Fibroblast of skin of back (primary cell): ENCODE data around the gene SAPCD1.

ENCODE experiments used
- DNase-seq: peaks from one replicate; pipeline ENCODE4 v3.0.0-alpha.2; 2013

Gene SAPCD1

DNA sequence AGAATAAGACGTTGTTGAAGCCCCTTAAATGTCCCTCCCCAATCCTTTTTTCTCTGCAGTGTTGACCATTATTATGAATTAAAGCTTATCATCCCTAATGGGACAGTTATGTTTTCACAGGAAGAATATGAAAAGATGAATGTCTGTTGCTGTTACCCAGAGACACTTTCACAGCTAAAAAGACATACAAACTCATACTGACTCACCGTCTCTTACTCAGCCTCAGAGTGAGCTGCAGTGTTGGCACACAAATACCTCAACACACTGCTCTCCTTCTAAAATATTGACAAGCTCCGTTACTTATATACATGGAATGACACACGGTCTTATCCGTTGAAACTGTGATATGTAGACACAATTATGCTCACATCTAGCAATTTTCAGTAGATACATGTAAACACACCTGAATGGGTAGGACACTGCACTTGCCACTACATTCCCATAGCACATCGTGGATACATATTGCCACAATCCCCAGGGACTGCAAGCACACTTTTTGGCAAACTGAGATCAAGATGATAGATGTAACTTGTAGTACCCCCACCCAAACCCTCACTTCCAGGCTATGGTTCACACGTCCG lies 9.6 kb upstream of the SAPCD1 start:
- peak; percentile 84 for DNase-seq

DNA sequence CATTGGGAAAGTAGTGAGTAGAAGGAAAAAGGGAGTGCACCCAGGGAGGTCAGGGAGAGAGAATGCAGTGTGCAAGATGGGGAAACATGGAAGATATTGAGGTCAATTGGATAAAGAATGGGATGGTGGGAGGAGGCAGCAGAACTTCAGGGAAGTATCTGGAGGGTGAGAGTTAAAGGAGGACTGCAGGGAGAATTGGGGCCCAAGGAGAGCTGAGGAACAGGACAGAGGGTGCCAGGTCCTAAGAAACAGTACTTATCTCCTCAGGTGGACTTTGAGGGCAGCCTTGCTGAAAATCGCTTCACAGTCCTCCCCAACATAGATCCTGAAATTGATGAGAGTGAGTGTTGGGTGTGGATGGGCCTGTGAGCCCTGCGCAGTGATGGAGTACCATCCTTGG lies 4.2 kb upstream of the SAPCD1 start:
- no peak for DNase-seq

- no peak for DNase-seq
Observed at GRCh38 chr6:31760790-31761189, 1.7 kb upstream of the SAPCD1 start.

DNA sequence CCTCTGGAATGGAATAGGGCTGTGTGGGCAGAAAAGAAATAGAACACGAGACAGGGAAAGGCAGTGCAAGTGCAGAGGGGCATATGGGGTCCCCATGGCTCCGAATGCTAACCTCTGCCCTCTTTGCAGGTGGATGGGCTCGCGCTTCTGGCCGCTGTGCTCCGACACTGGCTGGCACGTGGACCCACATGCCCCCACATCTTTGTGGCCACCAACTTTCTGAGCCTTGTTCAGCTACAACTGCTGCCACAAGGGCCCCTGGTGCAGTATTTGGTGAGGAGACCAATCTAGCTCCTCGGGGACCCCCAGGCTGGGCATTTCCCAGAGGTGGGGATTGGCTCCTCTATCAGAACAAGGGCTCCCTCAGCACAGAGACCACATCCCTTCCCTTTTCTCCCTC lies 1.1 kb upstream of the SAPCD1 start:
- no peak for DNase-seq

DNA sequence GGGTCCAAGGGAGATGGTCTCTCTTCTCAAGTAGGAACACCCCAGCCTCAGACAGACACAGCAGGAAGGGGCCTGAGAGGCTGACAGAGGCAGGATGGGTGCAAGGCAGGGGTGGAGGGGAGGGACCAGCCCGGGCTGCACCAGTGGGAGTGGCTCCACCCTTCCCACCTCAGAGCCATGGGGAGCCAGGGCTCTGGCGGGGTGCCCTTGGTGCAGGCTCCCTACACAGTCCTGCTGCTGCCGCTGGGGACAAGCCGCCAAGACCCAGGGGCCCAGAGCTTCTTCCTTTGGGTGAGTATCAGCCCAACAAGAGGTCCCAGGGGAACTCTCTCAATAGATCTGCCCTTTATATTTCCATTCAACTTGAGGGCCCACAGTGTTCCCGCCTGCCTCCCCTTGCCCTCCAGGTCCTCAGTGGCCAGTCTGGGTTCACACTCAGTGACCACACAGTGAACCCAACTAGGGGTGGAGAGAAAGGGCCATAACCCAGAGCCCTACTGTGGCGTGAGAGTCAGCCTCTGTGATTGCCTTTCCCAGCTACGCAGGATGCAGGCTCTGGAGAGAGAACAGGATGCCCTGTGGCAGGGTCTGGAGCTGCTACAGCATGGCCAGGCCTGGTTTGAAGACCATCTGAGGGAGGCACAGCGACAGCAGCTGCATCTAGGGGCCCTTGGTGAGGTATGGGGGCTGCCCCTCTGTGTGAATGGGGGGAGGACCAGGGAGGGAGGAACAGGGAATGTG lies 592 bp downstream of the SAPCD1 start:
- DNase-seq: no peak

GRCh38 chr6:31763619-31763940 lies 1.1 kb downstream of the SAPCD1 start:
- peak; percentile 85 for DNase-seq

DNA sequence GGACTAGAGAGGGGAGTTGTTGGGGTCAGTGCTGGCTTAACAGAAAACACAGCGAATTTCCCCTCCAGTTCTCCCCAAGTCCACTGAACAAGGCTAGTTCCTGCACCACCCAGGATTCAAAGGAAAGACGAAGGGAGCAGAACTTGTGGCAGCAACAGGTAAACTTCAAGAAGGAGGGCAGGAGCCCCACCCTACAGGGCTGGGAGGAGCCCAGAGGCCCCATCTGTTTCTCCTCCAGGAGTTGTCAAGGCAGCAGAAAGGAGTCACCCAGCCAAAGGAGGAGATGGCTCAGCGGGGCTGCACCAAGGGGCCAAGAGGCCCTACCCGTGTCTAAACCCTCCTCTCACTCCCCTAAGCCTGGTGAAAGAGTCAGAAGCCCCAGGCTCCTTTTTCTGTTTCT lies 1.7 kb downstream of the SAPCD1 start:
- DNase-seq: no peak

- DNase-seq: no peak
Observed at GRCh38 chr6:31765559-31765909, 3.1 kb downstream of the SAPCD1 start.

DNA sequence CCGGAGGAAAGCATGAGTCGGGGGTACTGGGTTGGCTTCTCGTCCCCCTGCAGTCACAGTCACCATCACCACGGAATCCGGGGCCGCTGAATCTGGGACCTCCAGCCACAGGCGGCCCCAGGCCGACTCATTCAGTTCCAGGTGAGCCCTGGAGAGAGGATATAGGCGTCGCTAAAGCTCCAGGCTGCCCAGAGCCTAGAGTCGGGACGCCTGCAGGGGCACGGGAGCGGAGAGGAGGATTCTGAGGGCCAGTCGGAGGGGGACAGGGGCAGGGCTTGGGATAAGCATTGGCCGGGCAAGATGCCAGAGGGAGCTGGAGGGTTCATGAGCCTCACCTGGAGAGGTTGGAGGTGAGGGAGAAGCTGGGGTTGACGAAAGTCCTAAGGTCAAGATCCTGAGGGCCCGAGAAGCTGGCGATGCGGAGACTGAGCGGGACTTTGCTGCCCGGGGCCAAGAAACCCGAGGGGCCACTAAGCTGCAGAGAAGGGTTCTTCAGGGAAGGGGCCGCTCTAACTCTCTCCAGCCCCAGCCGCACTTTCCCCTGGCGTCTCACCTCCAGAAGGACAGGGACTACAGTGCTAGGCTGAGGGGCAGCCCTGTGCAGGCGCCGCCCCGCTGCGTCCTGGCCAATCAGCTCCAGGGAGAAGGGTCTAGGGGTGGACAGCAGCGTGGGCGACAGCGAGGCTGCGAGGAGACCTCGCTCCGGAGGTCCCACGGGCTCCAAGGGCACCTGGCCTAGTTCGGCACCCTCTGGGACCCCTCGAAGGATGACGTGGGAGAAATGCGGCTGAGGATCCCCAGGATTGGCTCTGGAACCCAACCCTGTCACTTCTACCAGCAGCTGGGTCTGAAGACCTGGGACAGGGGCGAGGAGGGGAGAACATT lies 3.7 kb downstream of the SAPCD1 start:
- peak; percentile 18 for DNase-seq

DNA sequence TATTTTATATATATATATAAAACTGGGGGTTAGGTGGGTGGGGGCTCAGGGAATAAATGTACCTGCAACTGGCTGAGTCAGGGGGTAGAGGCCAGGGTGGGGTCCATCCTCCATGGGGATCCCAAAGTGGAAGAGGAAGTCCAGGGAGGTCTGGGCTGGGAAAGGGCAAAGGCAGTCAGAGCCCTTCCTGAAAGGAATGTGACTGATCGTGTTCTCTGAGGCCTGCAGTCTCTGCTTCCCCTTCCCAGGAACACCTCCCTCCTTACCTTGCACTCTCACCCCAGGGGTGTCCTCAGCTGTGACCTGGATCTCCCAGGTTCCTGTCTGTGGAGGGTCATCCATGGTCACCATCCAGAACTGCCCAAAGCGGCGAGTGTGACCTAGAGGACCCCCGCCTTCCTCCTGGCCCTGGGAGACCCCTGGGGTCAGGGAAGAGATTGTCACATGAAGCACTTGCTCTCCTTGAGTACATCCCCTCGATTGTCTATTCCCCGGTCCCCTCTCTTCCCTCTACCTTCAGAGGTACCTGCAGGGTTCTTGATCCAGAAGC lies 4.7 kb downstream of the SAPCD1 start:
- no peak for DNase-seq

- DNase-seq: no peak
Observed at GRCh38 chr6:31768363-31769257, 6.2 kb downstream of the SAPCD1 start.

DNA sequence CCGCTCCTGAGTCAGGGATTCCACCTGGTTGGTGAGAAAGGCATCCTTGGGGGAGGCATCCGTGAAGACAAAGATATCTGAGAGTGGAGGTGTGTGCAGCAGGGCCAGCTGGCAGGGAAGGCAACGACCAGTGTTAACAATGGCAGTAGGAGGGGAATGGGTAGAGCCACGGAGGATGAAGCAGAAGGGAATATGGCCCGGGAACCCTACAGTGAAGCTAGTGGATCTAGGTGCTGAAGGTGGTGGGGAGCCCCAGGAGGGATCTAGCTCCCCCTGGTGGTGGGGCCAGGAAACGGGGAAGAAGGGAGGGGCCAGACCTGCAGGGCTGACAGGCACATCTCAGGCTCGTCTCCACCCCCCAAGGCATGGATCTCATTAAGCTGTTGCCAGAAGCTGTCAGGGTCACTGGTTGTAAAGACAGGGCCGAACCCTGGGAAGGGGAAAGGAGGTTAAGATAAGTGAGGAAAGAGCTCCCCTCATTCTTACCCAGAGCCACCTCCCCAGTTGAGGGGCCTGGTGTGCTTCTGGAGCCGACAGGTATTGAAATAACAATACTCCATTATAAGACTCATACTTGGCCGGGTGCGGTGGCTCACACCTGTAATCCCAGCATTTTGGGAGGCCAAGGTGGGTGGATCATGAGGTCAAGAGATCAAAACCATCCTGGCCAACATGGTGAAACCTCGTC lies 7.4 kb downstream of the SAPCD1 start:
- DNase-seq: peak; percentile 43

DNA sequence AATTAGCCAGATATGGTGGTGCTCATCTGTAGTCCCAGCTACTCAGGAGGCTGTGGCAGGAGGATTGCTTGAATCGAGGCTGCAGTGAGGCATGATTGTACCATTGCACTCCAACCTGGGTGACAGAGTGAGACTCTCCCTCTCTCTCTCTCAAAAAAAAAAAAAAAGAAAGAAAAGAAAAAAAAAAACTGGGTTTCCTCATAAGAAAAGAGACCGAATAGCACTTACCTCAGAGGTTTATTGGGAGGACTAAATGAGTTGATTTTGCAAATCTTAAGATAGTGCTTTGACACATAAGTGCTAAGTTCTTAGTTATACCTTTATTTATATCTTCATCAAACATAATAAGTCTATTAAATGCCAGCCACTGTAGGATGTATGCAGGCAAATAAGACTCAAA lies 8.4 kb downstream of the SAPCD1 start:
- no peak for DNase-seq

DNA sequence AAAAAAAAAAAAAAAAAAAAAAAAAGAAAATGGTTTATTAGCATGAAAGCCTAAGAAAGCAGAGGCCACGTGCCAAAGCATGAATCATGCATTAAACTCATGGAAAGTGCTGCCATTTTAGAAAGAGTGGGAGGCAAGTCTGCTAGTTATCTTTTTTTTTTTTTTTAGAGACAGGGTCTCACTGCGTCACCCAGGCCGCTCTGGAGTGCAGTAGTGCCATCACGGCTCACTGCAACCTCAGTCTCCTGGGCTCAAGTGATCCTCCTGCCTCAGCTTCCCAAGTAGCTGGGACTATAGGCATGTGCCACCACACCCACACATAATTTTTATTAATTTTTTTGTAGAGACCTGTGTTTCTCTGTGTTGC lies 9.5 kb downstream of the SAPCD1 start:
- peak; percentile 35 for DNase-seq

DNA sequence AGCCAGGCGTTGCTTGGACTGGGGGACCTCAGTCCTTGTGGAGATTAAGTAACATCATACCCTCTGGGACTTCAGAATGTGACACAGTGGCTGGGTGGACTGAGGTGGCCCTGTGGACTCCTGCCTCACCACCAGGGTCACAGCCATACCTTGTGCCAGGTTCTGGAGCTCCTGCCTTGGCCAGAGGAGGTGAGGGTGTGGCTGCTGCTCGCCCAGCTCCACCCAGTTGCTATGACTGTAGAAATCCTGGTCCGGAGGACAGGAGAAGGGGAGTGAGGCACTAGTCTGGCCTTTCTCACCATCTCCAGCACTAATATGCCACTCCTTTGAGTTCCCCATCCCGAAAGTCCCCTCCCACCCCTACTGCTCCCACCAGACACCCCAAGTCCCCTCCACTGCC lies 12.7 kb downstream of the SAPCD1 start:
- no peak for DNase-seq

DNA sequence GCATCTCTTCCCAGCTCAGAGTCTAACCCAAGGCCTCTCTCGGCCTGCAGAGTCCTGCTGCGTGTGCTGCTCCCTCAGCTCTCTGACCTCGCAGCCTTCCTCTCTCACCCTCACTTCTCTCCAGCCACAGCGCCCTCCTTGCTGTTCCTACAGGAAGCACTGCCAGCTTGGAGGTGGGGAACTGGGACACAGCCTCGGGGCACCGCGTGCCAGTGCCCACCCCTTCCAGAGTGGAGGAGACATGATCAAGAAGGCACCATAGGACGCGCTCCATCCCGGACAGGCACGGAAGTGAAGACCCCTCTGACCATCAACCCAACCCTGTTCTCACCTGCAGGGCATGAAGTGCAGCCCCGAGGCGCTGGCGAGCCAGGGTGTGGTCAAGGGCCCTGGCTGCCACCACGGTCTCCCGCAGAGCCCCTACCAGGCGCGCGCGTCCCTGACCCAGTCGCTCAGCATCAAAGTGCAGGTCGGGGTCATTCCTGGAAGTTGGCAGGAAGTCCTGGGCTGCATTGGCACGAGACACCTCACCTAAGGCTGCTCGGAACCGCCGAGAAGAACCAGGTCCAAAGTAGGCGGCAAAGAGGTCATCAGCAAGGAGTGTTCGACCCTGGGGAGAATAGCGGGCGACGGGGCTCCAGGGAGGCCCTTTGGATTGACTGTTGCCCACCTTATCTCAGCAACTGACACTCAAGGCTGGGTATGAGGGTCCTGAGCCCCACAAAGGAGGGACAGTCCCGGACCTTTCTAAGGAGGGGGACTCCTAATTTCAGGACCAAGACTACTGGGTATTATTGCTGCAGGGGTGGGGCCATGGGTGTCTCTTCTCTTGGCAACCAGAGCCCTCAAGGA lies 13.4 kb downstream of the SAPCD1 start:
- no peak for DNase-seq

DNA sequence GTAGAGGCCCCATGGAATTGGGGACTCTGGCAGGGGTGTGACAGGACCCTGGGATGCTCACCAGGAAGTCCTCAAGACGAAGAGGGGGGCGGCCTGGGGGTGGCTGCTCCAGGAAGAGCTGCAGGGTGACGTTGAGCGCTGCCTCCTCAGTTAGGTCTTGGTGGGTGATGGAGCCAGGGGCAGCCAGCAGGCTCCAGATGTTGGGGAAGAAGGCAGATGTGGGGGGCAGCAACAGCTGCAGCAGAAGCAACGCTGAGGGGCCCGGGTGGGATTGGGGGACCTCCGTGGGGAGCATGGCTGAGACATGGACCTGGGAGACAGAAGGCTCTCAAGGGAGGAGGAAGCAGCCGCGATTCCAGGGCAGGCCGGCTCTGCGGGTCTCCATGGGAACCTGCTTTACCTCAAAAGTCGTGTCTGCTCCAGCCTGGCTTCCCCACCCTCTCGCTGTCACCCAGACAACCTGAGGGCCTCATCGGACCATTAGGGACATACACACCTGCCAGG lies 14.1 kb downstream of the SAPCD1 start:
- DNase-seq: no peak

GRCh38 chr6:31776989-31777666 lies 14.7 kb downstream of the SAPCD1 start, which contains the start of gene VWA7:
VWA7 (minus strand) TSS chr6:31777328; CDS start chr6:31776779, 549 bp downstream.
- DNase-seq: peak; percentile 54

DNA sequence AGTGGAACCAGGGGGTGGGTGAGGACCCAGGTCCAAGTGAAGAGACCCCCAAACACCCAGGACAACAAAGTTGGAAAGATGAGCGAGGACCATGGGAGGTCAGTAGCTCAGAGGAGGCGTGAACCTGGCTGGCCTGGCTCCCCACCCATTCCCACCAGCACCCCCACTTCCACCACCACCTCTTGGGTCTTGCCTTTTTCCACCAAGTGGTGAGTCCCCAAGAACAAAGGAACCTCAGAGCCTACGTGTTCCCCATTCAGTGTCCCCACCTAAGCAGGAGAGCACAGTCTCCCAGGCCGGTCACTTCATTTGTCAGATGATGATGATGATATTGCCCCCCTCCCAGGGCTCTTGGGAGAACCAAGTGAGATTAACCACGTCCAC lies 15.2 kb downstream of the SAPCD1 start:
- no peak for DNase-seq

DNA sequence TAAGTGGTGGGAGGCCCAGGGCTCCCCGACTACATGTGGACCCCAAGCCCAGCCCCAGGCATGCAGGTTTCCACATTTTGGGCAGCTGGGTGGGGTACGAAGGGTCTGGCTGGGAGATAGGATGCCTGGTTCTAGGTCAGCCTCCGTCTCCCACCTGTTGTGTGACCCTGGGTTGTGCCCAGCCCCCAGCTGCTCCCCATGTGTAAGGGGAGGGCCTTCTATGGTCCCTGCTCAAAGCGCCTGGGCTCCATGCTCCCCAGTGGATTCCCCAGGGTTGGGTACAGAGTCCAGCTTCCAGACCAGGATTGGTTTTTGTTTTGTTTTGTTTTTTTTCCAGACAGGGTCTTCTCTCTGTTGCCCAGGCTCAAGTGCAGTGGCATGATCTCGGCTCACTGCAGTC lies 15.7 kb downstream of the SAPCD1 start:
- no peak for DNase-seq
